T-helper 2 cell treated with Interferon-gamma antibody and Interleukin-4, amounts not matched to agents 5 μg/mL and 100 μg/mL, for 36 hours (primary cell): ENCODE results near the gene HHAT.

Source experiments
- DNase-seq: peaks from one replicate; pipeline ENCODE4 v3.0.0; 2021; ENCODE audit warnings: low spot score
- H3K27ac Mint-ChIP-seq: one replicate; pipeline ENCODE4 v1.8.0; 2021; ENCODE audit warnings: mild to moderate bottlenecking, mixed read lengths
- H3K27me3 Mint-ChIP-seq: one replicate; pipeline ENCODE4 v1.8.0; 2021; ENCODE audit warnings: low read depth, mixed read lengths
- H3K36me3 Mint-ChIP-seq: one replicate; pipeline ENCODE4 v1.8.0; 2021; ENCODE audit warnings: low read depth, mixed read lengths
- H3K4me1 Mint-ChIP-seq: one replicate; pipeline ENCODE4 v1.8.0; 2021; ENCODE audit warnings: low read depth, mixed read lengths
- H3K4me3 Mint-ChIP-seq: one replicate; pipeline ENCODE4 v1.8.0; 2022; ENCODE audit warnings: mild to moderate bottlenecking, moderate library complexity, mixed read lengths
- H3K9me3 Mint-ChIP-seq: one replicate; pipeline ENCODE4 v1.8.0; 2021; ENCODE audit warnings: mixed read lengths

The HHAT gene

GRCh38 chr1:210328032-210328745 is 513 bp upstream of the HHAT start:
- H3K4me1 Mint-ChIP-seq: peaks cover 20% of the 10 kb centered on the region
- H3K9me3 Mint-ChIP-seq: peaks cover 12% of the 10 kb centered on the region
- H3K36me3 Mint-ChIP-seq: no peaks in the 10 kb centered on the region
- DNase-seq: no peak
- peak overlapping the region; percentile 91 for H3K4me3 Mint-ChIP-seq
- H3K27me3 Mint-ChIP-seq: peaks cover 38% of the 10 kb centered on the region
- H3K27ac Mint-ChIP-seq: peak overlapping the region; percentile 57

GRCh38 chr1:210330279-210330866 is 1.7 kb downstream of the HHAT start:
- Mint-ChIP-seq H3K36me3 (no peaks in the 10 kb centered on the region), H3K4me1 (peaks cover 20% of the 10 kb centered on the region), H3K4me3 (peak overlapping the region; percentile 91), H3K9me3 (peaks cover 5% of the 10 kb centered on the region), H3K27me3 (peaks cover 34% of the 10 kb centered on the region), H3K27ac (no peak overlapping the region)
- no peak for DNase-seq

- H3K27ac Mint-ChIP-seq: no peak overlapping the region
- H3K9me3 Mint-ChIP-seq: no peaks in the 10 kb centered on the region
- H3K4me1 Mint-ChIP-seq: peaks cover 20% of the 10 kb centered on the region
- no peak for DNase-seq
- H3K27me3 Mint-ChIP-seq: peaks cover 38% of the 10 kb centered on the region
- H3K4me3 Mint-ChIP-seq: peak overlapping the region; percentile 14
- no peaks in the 10 kb centered on the region for H3K36me3 Mint-ChIP-seq
Measured at GRCh38 chr1:210332233-210332632, 3.5 kb downstream of the HHAT start.

- Mint-ChIP-seq H3K9me3 (no peaks in the 10 kb centered on the region), H3K27me3 (peaks cover 40% of the 10 kb centered on the region), H3K4me3 (peak overlapping the region; percentile 14)
Measured at GRCh38 chr1:210332719-210333398, 4.2 kb downstream of the HHAT start.

GRCh38 chr1:210335001-210335400 is 6.3 kb downstream of the HHAT start:
- peaks cover 33% of the 10 kb centered on the region for H3K27me3 Mint-ChIP-seq
- H3K9me3 Mint-ChIP-seq: no peaks in the 10 kb centered on the region
- no peak for DNase-seq
- H3K36me3 Mint-ChIP-seq: no peaks in the 10 kb centered on the region
- H3K4me3 Mint-ChIP-seq: no peak overlapping the region
- no peak overlapping the region for H3K27ac Mint-ChIP-seq
- H3K4me1 Mint-ChIP-seq: peaks cover 14% of the 10 kb centered on the region

More at GRCh38 chr1:210332719-210333398, 4.2 kb downstream of the HHAT start:
- DNase-seq: peak; percentile 83
- peaks cover 23% of the 10 kb centered on the region for H3K4me1 Mint-ChIP-seq
- no peaks in the 10 kb centered on the region for H3K36me3 Mint-ChIP-seq
- H3K27ac Mint-ChIP-seq: no peak overlapping the region

GRCh38 chr1:210336362-210336761 is 7.7 kb downstream of the HHAT start:
- Mint-ChIP-seq H3K4me1 (peaks cover 27% of the 10 kb centered on the region), H3K36me3 (no peaks in the 10 kb centered on the region), H3K4me3 (no peak overlapping the region), H3K9me3 (no peaks in the 10 kb centered on the region), H3K27ac (no peak overlapping the region), H3K27me3 (peaks cover 37% of the 10 kb centered on the region)
- DNase-seq: no peak

GRCh38 chr1:210339500-210339899 is 10.8 kb downstream of the HHAT start:
- no peak overlapping the region for H3K27ac Mint-ChIP-seq
- no peak overlapping the region for H3K4me3 Mint-ChIP-seq
- no peaks in the 10 kb centered on the region for H3K36me3 Mint-ChIP-seq
- peaks cover 35% of the 10 kb centered on the region for H3K27me3 Mint-ChIP-seq
- DNase-seq: no peak
- H3K9me3 Mint-ChIP-seq: no peaks in the 10 kb centered on the region
- H3K4me1 Mint-ChIP-seq: peaks cover 18% of the 10 kb centered on the region

- peak overlapping the region; percentile 58 for H3K4me3 Mint-ChIP-seq
- no peak for DNase-seq
- peaks cover 32% of the 10 kb centered on the region for H3K27me3 Mint-ChIP-seq
- peaks cover 18% of the 10 kb centered on the region for H3K4me1 Mint-ChIP-seq
- H3K9me3 Mint-ChIP-seq: no peaks in the 10 kb centered on the region
- no peak overlapping the region for H3K27ac Mint-ChIP-seq
- H3K36me3 Mint-ChIP-seq: no peaks in the 10 kb centered on the region
Measured at GRCh38 chr1:210340311-210340710, 11.6 kb downstream of the HHAT start.

- no peak for DNase-seq
- peak overlapping the region; percentile 58 for H3K4me3 Mint-ChIP-seq
Measured at GRCh38 chr1:210340841-210341240, 12.1 kb downstream of the HHAT start.

GRCh38 chr1:210342986-210343780 is 14.5 kb downstream of the HHAT start:
- Mint-ChIP-seq H3K27me3 (peaks cover 16% of the 10 kb centered on the region), H3K4me3 (no peak overlapping the region), H3K36me3 (no peaks in the 10 kb centered on the region), H3K9me3 (no peaks in the 10 kb centered on the region), H3K4me1 (peaks cover 16% of the 10 kb centered on the region), H3K27ac (no peak overlapping the region)
- no peak for DNase-seq

More at GRCh38 chr1:210340841-210341240, 12.1 kb downstream of the HHAT start:
- Mint-ChIP-seq H3K27me3 (peaks cover 28% of the 10 kb centered on the region), H3K36me3 (no peaks in the 10 kb centered on the region), H3K27ac (peak overlapping the region; percentile 37), H3K4me1 (peaks cover 18% of the 10 kb centered on the region), H3K9me3 (no peaks in the 10 kb centered on the region)

- H3K9me3 Mint-ChIP-seq: no peaks in the 10 kb centered on the region
- H3K27ac Mint-ChIP-seq: no peak overlapping the region
- peaks cover 11% of the 10 kb centered on the region for H3K27me3 Mint-ChIP-seq
- no peak overlapping the region for H3K4me3 Mint-ChIP-seq
- H3K36me3 Mint-ChIP-seq: no peaks in the 10 kb centered on the region
- H3K4me1 Mint-ChIP-seq: peaks cover 16% of the 10 kb centered on the region
- DNase-seq: no peak
Measured at GRCh38 chr1:210344706-210345105, 16.0 kb downstream of the HHAT start.

- Mint-ChIP-seq H3K4me3 (no peak overlapping the region), H3K27ac (no peak overlapping the region), H3K4me1 (no peaks in the 10 kb centered on the region), H3K36me3 (no peaks in the 10 kb centered on the region), H3K27me3 (peaks cover 5% of the 10 kb centered on the region), H3K9me3 (no peaks in the 10 kb centered on the region)
- no peak for DNase-seq
Measured at GRCh38 chr1:210347112-210347511, 18.4 kb downstream of the HHAT start.

GRCh38 chr1:210351496-210351895 is 22.8 kb downstream of the HHAT start:
- Mint-ChIP-seq H3K9me3 (no peaks in the 10 kb centered on the region), H3K4me1 (peaks cover 1% of the 10 kb centered on the region), H3K4me3 (no peak overlapping the region), H3K27me3 (peaks cover 9% of the 10 kb centered on the region), H3K27ac (no peak overlapping the region), H3K36me3 (no peaks in the 10 kb centered on the region)
- no peak for DNase-seq

GRCh38 chr1:210352575-210352974 is 23.9 kb downstream of the HHAT start:
- DNase-seq: no peak
- Mint-ChIP-seq H3K27me3 (peaks cover 9% of the 10 kb centered on the region), H3K4me3 (no peak overlapping the region), H3K27ac (no peak overlapping the region), H3K36me3 (no peaks in the 10 kb centered on the region), H3K4me1 (peaks cover 1% of the 10 kb centered on the region), H3K9me3 (no peaks in the 10 kb centered on the region)
